Lower leg skin (tissue), 3 donors: Measurements from ENCODE around the gene LACTBL1.

Source experiments
- CTCF ChIP-seq, 3 donors: fragments of 450-650 bp; IDR thresholded peaks; one replicate each; pipeline ENCODE4 v1.5.1; 2016; ENCODE audit warnings: antibody characterized with exemption in 3 of 3, mild to moderate bottlenecking in 3 of 3, moderate library complexity in 2 of 3
- POLR2A ChIP-seq, 2 donors: fragments of 450-650 bp; IDR thresholded peaks; one replicate each; pipeline ENCODE4 v1.6.1; 2016 to 2017; ENCODE audit warnings: antibody characterized with exemption in 2 of 2, mild to moderate bottlenecking in 1 of 2, moderate library complexity in 1 of 2

- TF ChIP-seq CTCF (IDR thresholded peaks at IDR 0.05) (no peak), POLR2A (IDR thresholded peaks at IDR 0.05) (no peak)
Observed at GRCh38 chr1:22908880-22909426, 63.7 kb downstream of the LACTBL1 start.
